ENCODE measurements around the gene SNED1.

The SNED1 gene

DNA sequence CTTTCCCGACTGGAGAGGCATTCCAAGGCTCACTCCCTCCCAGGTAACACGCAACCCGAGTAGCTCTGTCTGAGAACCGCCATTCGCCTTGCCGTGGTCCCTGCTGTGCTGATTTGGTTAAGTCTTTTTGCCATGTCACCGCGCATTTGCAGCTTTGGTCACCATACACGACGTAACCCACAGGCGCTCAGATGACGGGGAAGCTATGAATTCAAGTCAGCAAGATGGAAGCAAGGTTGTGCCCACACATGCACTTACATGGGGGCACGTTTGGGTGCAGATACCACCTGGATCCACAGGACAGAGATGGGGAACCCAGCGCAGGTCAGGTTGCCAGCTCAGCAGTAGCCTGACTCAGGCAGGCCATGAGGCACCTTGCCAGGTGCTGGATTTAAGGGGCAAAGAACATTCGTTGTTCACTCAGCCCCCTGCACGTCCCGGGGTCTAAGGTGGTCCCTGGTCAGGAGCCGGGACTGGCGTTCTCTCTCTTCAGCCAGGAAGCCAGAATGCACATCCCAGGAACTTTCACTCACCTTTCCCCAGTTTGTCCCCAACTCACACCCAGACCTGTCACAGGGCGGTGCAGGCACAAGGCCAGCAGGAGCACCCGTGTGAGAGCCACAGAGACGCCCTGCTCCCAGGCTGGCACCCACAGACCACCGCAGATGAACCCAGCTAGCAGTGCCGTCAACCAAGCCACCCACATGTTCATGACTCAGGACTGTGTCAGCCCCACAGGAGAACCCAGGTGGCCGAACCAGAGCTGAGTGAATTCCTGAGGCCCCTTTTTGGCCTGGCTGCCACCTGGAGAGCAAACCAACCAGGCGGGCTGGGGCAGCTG lies 19.9 kb downstream of the SNED1 start:
- TF ChIP-seq, protein P1, sequence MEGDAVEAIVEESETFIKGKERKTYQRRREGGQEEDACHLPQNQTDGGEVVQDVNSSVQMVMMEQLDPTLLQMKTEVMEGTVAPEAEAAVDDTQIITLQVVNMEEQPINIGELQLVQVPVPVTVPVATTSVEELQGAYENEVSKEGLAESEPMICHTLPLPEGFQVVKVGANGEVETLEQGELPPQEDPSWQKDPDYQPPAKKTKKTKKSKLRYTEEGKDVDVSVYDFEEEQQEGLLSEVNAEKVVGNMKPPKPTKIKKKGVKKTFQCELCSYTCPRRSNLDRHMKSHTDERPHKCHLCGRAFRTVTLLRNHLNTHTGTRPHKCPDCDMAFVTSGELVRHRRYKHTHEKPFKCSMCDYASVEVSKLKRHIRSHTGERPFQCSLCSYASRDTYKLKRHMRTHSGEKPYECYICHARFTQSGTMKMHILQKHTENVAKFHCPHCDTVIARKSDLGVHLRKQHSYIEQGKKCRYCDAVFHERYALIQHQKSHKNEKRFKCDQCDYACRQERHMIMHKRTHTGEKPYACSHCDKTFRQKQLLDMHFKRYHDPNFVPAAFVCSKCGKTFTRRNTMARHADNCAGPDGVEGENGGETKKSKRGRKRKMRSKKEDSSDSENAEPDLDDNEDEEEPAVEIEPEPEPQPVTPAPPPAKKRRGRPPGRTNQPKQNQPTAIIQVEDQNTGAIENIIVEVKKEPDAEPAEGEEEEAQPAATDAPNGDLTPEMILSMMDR (conservative IDR thresholded peaks at IDR 0.05; ENCODE audit: low read depth, low read length), result no peak
- no peak overlapping the region for H3K4me3 ChIP-seq (ENCODE audit: low read length)
- no peak for DNase-seq (ENCODE audit: low read depth)

DNA sequence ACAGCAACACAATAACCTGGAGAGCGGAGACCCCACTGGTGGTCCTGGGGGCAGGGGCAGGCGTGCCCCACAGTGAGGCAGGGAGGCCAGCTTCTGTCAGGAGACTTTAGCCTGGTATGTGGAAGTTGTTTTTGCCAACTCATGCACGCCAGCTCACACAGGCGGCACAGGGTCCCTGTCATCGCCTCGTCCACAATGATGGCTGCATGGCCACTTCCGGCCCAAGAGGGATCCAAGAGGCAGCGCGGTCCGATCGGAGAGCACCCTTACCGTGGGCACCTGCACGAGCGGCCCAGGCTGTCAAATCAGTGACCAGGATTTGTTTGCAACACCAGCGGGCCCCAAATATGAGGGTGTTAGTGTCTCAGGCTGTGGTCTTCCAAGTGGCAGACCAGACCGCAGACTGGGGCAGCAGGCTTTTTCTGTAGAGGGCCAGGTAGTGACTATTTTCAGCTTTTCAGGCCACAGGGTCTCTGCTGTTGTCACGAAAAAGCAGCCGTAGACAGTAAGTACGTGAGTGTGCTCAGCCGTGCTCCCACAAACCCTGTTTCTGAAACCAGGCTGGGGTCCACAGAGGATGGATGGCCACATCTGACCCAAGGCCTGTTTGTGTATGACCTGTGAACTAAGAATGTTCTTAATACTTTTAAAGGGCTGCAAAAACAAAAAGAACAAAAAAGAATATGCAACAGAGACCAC lies 21.2 kb downstream of the SNED1 start:
- H3K4me3 ChIP-seq (ENCODE audit: low read length), result no peak overlapping the region
- DNase-seq (ENCODE audit: low read depth), result no peak

DNA sequence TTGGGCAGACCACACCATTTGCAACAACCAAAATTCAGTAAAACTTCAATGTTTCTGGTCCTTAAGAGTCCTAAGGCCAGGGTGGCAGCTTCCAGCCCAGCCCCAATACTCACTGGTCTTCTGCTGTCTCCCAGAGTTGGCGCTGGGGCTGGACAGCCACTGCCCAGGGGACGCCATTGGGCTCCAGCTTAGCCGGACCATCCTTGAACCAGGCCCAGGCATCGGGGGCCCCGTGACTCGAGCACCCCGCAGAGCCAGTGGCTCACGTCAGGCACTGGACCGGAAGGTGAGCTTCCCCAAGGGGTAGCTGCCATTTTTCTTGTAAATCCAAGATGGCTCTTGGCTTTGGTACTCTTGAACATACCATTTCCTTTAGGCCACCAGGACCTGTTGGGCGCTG lies 21.8 kb downstream of the SNED1 start:
- H3K4me3 ChIP-seq (ENCODE audit: low read length), result no peak overlapping the region
- TF ChIP-seq, protein P1 (conservative IDR thresholded peaks at IDR 0.05; ENCODE audit: low read depth, low read length), result no peak
- DNase-seq (ENCODE audit: low read depth), result no peak

More for the DNA sequence above, 21.2 kb downstream of the SNED1 start:
- TF ChIP-seq, protein P1 (conservative IDR thresholded peaks at IDR 0.05; ENCODE audit: low read depth, low read length), result no peak

DNA sequence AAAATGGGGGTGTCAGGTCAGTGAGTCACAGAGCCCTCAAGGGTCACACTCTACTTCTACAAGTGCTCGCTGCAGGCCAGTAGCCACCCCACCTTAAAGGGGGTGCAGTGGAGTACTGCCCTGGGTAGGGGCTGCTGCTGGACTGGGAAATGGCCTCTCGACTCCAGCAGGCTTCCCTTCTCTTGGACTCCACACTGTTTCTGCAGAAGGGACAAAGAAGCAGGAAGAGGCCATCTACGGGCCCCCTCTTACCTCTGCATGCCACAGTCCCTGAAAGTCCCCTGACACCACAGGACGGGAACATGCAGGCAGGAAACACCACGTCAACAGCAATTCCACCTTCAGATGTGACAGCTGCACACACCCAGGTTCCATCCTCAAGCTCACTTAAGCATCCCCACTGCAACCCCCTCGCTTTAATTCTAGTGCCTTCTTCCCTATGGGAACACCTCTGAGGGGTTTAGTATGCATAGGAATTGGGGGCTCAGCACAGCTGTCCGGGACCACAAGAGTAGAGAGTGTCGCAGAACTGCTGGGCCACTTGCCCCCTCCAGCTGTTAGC lies 22.3 kb downstream of the SNED1 start:
- no peak for DNase-seq (ENCODE audit: low read depth)
- TF ChIP-seq, protein P1 (conservative IDR thresholded peaks at IDR 0.05; ENCODE audit: low read depth, low read length), result no peak
- H3K4me3 ChIP-seq (ENCODE audit: low read length), result no peak overlapping the region

DNA sequence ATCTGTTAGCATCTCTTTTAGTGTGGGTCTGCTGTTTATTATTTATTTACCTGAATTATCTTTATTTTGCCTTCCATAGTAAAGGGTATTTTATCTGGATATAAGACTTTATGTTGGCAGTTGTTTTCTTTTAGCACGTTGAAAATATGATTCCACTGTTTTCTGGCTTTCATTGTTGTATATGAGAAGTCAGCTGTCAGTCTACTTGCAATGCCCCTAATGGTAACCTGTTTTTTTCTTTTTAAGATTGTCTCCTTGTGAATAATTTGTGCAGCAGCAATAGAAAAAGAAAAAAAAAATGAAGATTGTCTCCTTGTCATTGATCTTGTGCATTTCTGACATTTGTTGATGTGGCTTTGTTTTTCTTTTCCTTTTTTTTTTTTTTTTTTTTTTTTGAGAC lies 27.2 kb downstream of the SNED1 start:
- H3K4me3 ChIP-seq (ENCODE audit: low read length), result no peak overlapping the region
- TF ChIP-seq, protein P1 (conservative IDR thresholded peaks at IDR 0.05; ENCODE audit: low read depth, low read length), result no peak
- DNase-seq (ENCODE audit: low read depth), result no peak

DNA sequence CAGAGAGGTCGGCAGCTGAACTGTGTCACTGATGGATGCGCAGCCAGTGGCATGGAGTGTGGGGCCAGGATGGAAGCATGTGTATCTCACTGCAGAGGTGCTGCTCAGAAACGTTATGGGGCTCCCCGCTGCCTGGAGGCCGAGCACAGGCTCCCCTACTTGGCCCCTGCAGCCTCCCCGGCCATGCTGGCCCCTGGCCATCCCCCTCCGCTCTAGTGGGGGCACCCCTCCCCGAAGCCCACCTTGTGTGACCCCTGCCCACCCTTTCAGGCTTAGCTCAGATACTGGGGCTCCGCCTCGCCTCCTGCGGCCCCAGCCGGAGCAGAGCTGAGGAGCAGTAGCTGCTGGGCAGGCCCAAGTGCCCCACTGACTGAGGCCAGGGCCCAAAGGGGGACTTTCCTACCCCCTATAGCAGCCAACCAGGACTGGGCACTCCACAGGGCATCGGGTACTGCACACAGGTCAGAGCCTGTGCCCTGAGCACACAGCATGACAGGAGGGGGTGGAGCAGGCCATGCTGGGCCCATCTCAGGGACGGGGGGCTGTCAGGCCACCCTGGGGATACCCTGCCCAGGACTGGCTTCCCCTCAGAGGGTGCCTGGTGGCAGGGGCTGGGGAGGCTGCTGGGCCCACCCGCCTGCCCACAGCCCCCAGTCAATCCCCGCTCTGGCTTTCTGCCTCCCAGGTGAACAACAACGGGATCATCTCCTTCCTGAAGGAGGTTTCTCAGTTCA lies 31.3 kb downstream of the SNED1 start:
- DNase-seq (ENCODE audit: low read depth), result no peak
- TF ChIP-seq, protein P1 (conservative IDR thresholded peaks at IDR 0.05; ENCODE audit: low read depth, low read length), result no peak
- H3K4me3 ChIP-seq (ENCODE audit: low read length), result no peak overlapping the region
